ENCODE measurements around the gene C2orf68. TPM values are rescaled to one million over a fixed set of nuclear protein-coding genes. Genes with fewer than 3 reads are reported as not detected.

The C2orf68 gene
- total and polyA plus RNA-seq, 2 of the 8 experiments (the other 6 are each of a cell fraction or from before 2014, with no cell fraction given) = 46.3 to 49.4 TPM

DNA sequence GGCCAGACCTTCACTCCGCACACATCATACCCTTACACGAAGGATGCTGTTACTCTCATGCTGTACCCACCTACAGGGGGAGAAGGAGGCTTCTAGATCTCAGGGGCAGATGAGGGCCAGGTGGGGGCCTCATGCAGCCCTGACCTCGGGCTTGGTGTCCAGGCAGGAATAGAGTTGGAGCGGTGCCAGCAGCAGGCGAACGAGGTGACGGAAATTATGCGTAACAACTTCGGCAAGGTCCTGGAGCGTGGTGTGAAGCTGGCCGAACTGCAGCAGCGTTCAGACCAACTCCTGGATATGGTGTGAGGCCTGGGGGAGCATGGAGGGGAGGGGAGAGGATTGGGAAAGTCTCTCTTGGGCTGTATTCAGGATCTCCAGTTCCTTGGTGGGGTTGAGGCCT lies 20.3 kb downstream of the C2orf68 start (continued):
- TF ChIP-seq CEBPB (IDR thresholded peaks at IDR 0.05; ENCODE audit: low read depth, low read length) (no peak), TCF12 (IDR thresholded peaks at IDR 0.05; ENCODE audit: low read depth, low read length) (no peak), KDM1A (IDR thresholded peaks at IDR 0.05; ENCODE audit: borderline replicate concordance, low read length) (no peak), CBX8 (IDR thresholded peaks at IDR 0.05; ENCODE audit: borderline replicate concordance, low read depth, low read length) (no peak), KDM5A (IDR thresholded peaks at IDR 0.05; ENCODE audit: low read length) (no peak), NRF1 (IDR thresholded peaks at IDR 0.05; ENCODE audit: low read depth, low read length) (no peak)
- TF ChIP-seq, protein P1, sequence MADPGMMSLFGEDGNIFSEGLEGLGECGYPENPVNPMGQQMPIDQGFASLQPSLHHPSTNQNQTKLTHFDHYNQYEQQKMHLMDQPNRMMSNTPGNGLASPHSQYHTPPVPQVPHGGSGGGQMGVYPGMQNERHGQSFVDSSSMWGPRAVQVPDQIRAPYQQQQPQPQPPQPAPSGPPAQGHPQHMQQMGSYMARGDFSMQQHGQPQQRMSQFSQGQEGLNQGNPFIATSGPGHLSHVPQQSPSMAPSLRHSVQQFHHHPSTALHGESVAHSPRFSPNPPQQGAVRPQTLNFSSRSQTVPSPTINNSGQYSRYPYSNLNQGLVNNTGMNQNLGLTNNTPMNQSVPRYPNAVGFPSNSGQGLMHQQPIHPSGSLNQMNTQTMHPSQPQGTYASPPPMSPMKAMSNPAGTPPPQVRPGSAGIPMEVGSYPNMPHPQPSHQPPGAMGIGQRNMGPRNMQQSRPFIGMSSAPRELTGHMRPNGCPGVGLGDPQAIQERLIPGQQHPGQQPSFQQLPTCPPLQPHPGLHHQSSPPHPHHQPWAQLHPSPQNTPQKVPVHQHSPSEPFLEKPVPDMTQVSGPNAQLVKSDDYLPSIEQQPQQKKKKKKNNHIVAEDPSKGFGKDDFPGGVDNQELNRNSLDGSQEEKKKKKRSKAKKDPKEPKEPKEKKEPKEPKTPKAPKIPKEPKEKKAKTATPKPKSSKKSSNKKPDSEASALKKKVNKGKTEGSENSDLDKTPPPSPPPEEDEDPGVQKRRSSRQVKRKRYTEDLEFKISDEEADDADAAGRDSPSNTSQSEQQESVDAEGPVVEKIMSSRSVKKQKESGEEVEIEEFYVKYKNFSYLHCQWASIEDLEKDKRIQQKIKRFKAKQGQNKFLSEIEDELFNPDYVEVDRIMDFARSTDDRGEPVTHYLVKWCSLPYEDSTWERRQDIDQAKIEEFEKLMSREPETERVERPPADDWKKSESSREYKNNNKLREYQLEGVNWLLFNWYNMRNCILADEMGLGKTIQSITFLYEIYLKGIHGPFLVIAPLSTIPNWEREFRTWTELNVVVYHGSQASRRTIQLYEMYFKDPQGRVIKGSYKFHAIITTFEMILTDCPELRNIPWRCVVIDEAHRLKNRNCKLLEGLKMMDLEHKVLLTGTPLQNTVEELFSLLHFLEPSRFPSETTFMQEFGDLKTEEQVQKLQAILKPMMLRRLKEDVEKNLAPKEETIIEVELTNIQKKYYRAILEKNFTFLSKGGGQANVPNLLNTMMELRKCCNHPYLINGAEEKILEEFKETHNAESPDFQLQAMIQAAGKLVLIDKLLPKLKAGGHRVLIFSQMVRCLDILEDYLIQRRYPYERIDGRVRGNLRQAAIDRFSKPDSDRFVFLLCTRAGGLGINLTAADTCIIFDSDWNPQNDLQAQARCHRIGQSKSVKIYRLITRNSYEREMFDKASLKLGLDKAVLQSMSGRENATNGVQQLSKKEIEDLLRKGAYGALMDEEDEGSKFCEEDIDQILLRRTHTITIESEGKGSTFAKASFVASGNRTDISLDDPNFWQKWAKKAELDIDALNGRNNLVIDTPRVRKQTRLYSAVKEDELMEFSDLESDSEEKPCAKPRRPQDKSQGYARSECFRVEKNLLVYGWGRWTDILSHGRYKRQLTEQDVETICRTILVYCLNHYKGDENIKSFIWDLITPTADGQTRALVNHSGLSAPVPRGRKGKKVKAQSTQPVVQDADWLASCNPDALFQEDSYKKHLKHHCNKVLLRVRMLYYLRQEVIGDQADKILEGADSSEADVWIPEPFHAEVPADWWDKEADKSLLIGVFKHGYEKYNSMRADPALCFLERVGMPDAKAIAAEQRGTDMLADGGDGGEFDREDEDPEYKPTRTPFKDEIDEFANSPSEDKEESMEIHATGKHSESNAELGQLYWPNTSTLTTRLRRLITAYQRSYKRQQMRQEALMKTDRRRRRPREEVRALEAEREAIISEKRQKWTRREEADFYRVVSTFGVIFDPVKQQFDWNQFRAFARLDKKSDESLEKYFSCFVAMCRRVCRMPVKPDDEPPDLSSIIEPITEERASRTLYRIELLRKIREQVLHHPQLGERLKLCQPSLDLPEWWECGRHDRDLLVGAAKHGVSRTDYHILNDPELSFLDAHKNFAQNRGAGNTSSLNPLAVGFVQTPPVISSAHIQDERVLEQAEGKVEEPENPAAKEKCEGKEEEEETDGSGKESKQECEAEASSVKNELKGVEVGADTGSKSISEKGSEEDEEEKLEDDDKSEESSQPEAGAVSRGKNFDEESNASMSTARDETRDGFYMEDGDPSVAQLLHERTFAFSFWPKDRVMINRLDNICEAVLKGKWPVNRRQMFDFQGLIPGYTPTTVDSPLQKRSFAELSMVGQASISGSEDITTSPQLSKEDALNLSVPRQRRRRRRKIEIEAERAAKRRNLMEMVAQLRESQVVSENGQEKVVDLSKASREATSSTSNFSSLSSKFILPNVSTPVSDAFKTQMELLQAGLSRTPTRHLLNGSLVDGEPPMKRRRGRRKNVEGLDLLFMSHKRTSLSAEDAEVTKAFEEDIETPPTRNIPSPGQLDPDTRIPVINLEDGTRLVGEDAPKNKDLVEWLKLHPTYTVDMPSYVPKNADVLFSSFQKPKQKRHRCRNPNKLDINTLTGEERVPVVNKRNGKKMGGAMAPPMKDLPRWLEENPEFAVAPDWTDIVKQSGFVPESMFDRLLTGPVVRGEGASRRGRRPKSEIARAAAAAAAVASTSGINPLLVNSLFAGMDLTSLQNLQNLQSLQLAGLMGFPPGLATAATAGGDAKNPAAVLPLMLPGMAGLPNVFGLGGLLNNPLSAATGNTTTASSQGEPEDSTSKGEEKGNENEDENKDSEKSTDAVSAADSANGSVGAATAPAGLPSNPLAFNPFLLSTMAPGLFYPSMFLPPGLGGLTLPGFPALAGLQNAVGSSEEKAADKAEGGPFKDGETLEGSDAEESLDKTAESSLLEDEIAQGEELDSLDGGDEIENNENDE (IDR thresholded peaks at IDR 0.05; ENCODE audit: insufficient replicate concordance, low read length) = no peak
